ENCODE results near the gene ABR. TPM values are rescaled to one million over a fixed set of nuclear protein-coding genes. Genes with fewer than 3 reads are reported as not detected.

ABR gene
- total and polyA plus RNA-seq, 2 of the 13 experiments (the other 11 are each of a cell fraction or from before 2014, with no cell fraction given), result 12.4 to 40.4 TPM

DNA sequence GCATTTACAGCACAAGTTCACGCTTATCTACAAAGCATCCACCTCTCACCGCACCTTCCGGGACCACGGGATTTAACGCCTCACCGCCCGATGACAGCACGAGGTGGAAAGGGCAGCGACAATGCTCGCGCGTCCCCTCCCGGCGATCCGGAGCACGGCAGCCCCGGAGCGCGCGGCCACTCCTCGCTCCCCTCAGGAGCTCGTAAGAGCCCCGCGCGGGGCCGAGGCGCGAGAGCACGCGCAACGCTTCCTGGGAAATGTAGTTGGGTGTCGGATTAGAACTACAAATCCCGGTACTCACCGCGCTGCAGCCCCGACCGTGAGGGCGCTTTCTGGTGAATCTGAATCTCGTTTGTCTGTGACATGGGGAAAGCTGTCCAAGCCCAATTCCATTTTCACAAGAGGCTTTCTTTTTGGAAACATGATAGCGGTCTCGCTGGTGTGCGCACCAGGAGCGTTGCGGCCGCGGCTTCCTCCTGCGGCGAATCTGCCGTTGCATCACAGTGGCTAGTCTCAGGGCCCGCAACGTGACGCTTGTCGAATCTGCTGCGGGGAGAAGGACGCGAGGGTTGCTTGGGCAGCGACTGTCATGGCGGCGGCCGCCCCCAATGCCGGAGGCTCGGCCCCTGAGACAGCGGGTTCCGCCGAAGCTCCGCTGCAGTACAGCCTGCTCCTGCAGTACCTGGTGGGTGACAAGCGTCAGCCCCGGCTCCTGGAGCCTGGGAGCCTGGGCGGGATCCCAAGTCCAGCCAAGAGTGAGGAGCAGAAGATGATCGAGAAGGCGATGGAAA lies 183.0 kb downstream of the ABR start, which contains the start of gene TIMM22 (continued):
- no peak; the same call in 1 of the 2 replicates for TF ChIP-seq HIC2 (CRISPR knock-in tag; IDR thresholded peaks at IDR 0.05; ENCODE audit: low read depth)
- peak; percentile 48; the same call in 1 of the 2 replicates for TF ChIP-seq ZNF441 (CRISPR knock-in tag; IDR thresholded peaks at IDR 0.05; ENCODE audit: borderline replicate concordance)
- TF ChIP-seq ZNF207 (IDR thresholded peaks at IDR 0.05; ENCODE audit: borderline replicate concordance), result no peak
- peak; percentile 94 for TF ChIP-seq ERF (CRISPR knock-in tag; IDR thresholded peaks at IDR 0.05)
- TF ChIP-seq SP2 (CRISPR knock-in tag; IDR thresholded peaks at IDR 0.05), result no peak; the same call in 1 of the 2 replicates
- TF ChIP-seq ETS1 (CRISPR knock-in tag; IDR thresholded peaks at IDR 0.05), result peak; percentile 92; the same call in 1 of the 2 replicates
- peak; percentile 89; the same call in 1 of the 2 replicates for TF ChIP-seq HIVEP1 (CRISPR knock-in tag; IDR thresholded peaks at IDR 0.05)
- 0 out of 2 replicates have a peak, but pooled peaks have one; percentile 23 for TF ChIP-seq ZNF296 (CRISPR knock-in tag; conservative IDR thresholded peaks at IDR 0.05)
- TF ChIP-seq ZNF468 (CRISPR knock-in tag; IDR thresholded peaks at IDR 0.05), result no peak
- TF ChIP-seq HMGXB3 (CRISPR knock-in tag; IDR thresholded peaks at IDR 0.05; ENCODE audit: borderline replicate concordance), result peak; percentile 81
- no peak; the same call in 1 of the 2 replicates for TF ChIP-seq ZNF773 (CRISPR knock-in tag; IDR thresholded peaks at IDR 0.05; ENCODE audit: borderline replicate concordance)
- no peak for TF ChIP-seq ATAD3A (CRISPR knock-in tag; IDR thresholded peaks at IDR 0.05)
- no peak for TF ChIP-seq CHD4 (IDR thresholded peaks at IDR 0.05; ENCODE audit: borderline replicate concordance, low read length)
- no peak; the same call in 1 of the 2 replicates for TF ChIP-seq JDP2 (CRISPR knock-in tag; IDR thresholded peaks at IDR 0.05; ENCODE audit: borderline replicate concordance)
- TF ChIP-seq ZFP90 (CRISPR knock-in tag; IDR thresholded peaks at IDR 0.05; ENCODE audit: borderline replicate concordance), result peak; percentile 94; the same call in 1 of the 2 replicates
- TF ChIP-seq TFAP4 (IDR thresholded peaks at IDR 0.05; ENCODE audit: borderline replicate concordance, low read depth), result peak; percentile 39; the same call in 1 of the 2 replicates
- TF ChIP-seq PCBP2 (optimal IDR thresholded peaks at IDR 0.05; ENCODE audit: low read depth, low read length, poor library complexity, severe bottlenecking), result no peak
